NCI-H1436 treated with DMSO at 0.1 percent for 48 hours (cell line): ENCODE measurements around the gene FMOD.

ENCODE experiments used
- DNase-seq: peaks from one replicate; lab custom pipeline; 2025; lab: John Stamatoyannopoulos, UW

FMOD gene

GRCh38 chr1:203351037-203351625 lies at the start of gene FMOD:
FMOD (minus strand) TSS chr1:203351122; CDS start chr1:203348270, 2,852 bp downstream.
- no peak for DNase-seq

GRCh38 chr1:203396595-203397194 lies 45.8 kb upstream of the FMOD start:
- no peak for DNase-seq

GRCh38 chr1:203395751-203396150 lies 44.8 kb upstream of the FMOD start:
- no peak for DNase-seq

- DNase-seq: no peak
Observed at GRCh38 chr1:203390298-203390697, 39.4 kb upstream of the FMOD start.

- no peak for DNase-seq
Observed at GRCh38 chr1:203388683-203389082, 37.8 kb upstream of the FMOD start.

GRCh38 chr1:203382026-203382425 lies 31.1 kb upstream of the FMOD start:
- no peak for DNase-seq

- no peak for DNase-seq
Observed at GRCh38 chr1:203381151-203381751, 30.3 kb upstream of the FMOD start.

GRCh38 chr1:203380420-203381150 lies 29.7 kb upstream of the FMOD start:
- DNase-seq: no peak

- DNase-seq: no peak
Observed at GRCh38 chr1:203379825-203380224, 28.9 kb upstream of the FMOD start.

GRCh38 chr1:203378556-203379245 lies 27.8 kb upstream of the FMOD start:
- no peak for DNase-seq

- no peak for DNase-seq
Observed at GRCh38 chr1:203373991-203374390, 23.1 kb upstream of the FMOD start.

- DNase-seq: no peak
Observed at GRCh38 chr1:203373002-203373401, 22.1 kb upstream of the FMOD start.

- DNase-seq: no peak
Observed at GRCh38 chr1:203371288-203371687, 20.4 kb upstream of the FMOD start.

- DNase-seq: no peak
Observed at GRCh38 chr1:203369666-203370065, 18.7 kb upstream of the FMOD start.

GRCh38 chr1:203368624-203369451 lies 17.9 kb upstream of the FMOD start:
- DNase-seq: no peak

- peak; percentile 28 for DNase-seq
Observed at GRCh38 chr1:203367057-203367456, 16.1 kb upstream of the FMOD start.

- no peak for DNase-seq
Observed at GRCh38 chr1:203366476-203366875, 15.6 kb upstream of the FMOD start.

GRCh38 chr1:203364806-203365205 lies 13.9 kb upstream of the FMOD start:
- no peak for DNase-seq

GRCh38 chr1:203364094-203364801 lies 13.3 kb upstream of the FMOD start:
- DNase-seq: no peak

GRCh38 chr1:203362720-203363025 lies 11.8 kb upstream of the FMOD start:
- DNase-seq: no peak
